GM12878 (cell line): ENCODE results near the gene LMCD1.

Experiments used
- CHD2 ChIP-seq: IDR thresholded peaks from 2 replicates; pipeline ENCODE4 v1.6.1; 2011; ENCODE audit warnings: low read depth, low read length, improper control_type of control experiment, borderline replicate concordance
- CREM ChIP-seq: IDR thresholded peaks from 2 replicates; pipeline ENCODE4 v1.6.1; 2014; ENCODE audit warnings: antibody characterized with exemption, low read depth
- POLR2A ChIP-seq: IDR thresholded peaks from 2 replicates; pipeline ENCODE4 v1.6.1; 2011; ENCODE audit warnings: low read depth, mild to moderate bottlenecking, low read length
- ZNF622 ChIP-seq: fragments of 450-650 bp; IDR thresholded peaks from 2 replicates; pipeline ENCODE4 v1.6.1; 2017; ENCODE audit warnings: mild to moderate bottlenecking, inconsistent platforms
- TF ChIP-seq, protein P1 (sequence below), 3 experiments: IDR thresholded peaks in 2 of 3; conservative IDR thresholded peaks in 1 of 3; 2 replicates each; pipeline ENCODE4 v1.5.1; 2011; ENCODE audit warnings: low read depth in 3 of 3, low read length in 3 of 3, mild to moderate bottlenecking in 3 of 3, control low read depth in 2 of 3, moderate library complexity in 2 of 3, inconsistent platforms in 1 of 3, mixed read lengths in 1 of 3; ENCODE audit not compliant: control insufficient read depth in 2 of 3, insufficient read depth in 1 of 3; ENCODE audit errors: extremely low read depth in 1 of 3

DNA sequence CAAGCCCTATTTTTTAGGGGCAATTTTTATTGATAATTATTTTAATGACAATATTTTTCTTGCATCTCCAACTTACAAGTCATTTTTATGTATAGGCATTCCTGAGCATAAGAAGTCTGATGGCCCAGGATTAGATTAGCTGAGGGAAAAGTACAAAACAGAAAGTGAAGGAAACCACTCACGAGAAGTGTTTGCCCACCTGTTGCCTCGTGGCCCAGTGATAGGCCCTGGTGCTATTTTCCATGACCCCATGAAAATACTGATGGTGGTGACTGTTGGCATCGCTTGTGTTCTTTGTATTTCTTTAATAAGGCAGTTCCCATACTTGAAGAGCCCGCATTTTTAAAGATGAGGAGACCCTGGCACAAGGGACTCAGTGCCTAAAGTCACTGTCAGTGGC lies 7.9 kb upstream of the LMCD1 start:
- no peak for TF ChIP-seq CHD2
- TF ChIP-seq, protein P1, sequence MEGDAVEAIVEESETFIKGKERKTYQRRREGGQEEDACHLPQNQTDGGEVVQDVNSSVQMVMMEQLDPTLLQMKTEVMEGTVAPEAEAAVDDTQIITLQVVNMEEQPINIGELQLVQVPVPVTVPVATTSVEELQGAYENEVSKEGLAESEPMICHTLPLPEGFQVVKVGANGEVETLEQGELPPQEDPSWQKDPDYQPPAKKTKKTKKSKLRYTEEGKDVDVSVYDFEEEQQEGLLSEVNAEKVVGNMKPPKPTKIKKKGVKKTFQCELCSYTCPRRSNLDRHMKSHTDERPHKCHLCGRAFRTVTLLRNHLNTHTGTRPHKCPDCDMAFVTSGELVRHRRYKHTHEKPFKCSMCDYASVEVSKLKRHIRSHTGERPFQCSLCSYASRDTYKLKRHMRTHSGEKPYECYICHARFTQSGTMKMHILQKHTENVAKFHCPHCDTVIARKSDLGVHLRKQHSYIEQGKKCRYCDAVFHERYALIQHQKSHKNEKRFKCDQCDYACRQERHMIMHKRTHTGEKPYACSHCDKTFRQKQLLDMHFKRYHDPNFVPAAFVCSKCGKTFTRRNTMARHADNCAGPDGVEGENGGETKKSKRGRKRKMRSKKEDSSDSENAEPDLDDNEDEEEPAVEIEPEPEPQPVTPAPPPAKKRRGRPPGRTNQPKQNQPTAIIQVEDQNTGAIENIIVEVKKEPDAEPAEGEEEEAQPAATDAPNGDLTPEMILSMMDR (IDR thresholded peaks at IDR 0.05 in 2 of 3, conservative IDR thresholded peaks at IDR 0.05 in 1 of 3; ENCODE audit: control insufficient read depth in 2 of 3, extremely low read depth in 1 of 3, insufficient read depth in 1 of 3, low read depth in 3 of 3, low read length in 3 of 3), result no peak
- no peak for TF ChIP-seq POLR2A
- no peak for TF ChIP-seq ZNF622
- no peak for TF ChIP-seq CREM
